Adipose tissue (tissue), 3 donors: Measurements from ENCODE around the gene SPESP1. TPM values are rescaled to one million over a fixed set of nuclear protein-coding genes. Genes with fewer than 3 reads are reported as not detected.

Source experiments
- H3K27ac ChIP-seq: one replicate; pipeline ENCODE4 v1.5.1; 2013; ENCODE audit warnings: low read depth, low read length
- WGBS, 3 donors: extraction: QIAGEN DNeasy Blood & Tissue Kit; methylation state at CpG; one replicate each; pipeline ENCODE4 v1.1.7; 2013; 5-methylcytosine and 5-hydroxymethylcytosine counted together
- polyA plus RNA-seq, 3 donors: library from polyadenylated mRNA; stranded (reverse); fragments of 200-250 nt; gene quantifications; one replicate each; pipeline ENCODE4 v1.2.3, GENCODE V29; 2013
- donor health status: healthy with polysubstance abuse.
- donor health status: Bipolar disorder and iron deficiency.
- donor health status: healthy.

The SPESP1 gene
- polyA plus RNA-seq = 1 to 10 TPM in 1 of 3 donors, under 1 TPM in 2; 0.67 to 2.5 (median 0.99) TPM

DNA sequence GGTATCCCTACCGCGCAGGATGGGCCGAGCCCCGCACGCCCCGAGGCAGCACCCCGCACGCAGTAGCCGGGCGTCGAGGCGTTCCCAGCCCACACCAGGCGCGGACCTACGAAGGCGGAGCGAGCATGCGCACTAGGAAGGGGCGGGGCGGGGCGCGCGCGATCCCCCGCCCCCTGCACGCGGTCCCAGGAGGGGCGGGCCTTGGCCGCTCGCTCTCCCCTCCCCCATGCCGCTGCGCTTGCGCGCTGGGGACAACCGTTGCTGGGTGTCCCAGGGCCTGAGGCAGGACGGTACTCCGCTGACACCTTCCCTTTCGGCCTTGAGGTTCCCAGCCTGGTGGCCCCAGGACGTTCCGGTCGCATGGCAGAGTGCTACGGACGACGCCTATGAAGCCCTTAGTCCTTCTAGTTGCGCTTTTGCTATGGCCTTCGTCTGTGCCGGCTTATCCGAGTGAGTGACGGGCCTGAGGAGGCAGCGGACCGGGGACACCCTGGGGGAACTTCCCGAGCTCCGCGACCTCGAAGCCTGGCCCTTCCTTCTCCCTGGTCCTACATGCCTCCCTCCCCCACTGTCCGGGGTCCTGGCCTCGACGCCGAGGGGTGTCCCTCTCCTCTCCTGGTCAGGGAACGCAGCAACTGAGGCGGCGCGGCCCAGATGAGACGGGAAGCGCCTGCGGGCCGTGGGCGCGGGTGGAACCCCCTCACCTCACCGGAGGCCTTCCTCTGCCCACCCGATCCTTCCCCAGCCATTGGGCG, at the start of gene SPESP1:
SPESP1 (plus strand) TSS at position 258 of the 755 bp plus-strand sequence; CDS start at position 387, 129 bp downstream.
- WGBS, 3 donors = 57 to 67% (median 65%) methylated on average over 58 to 72 of the region's 72 CpGs
- H3K27ac ChIP-seq = no peak within 1 kb of the TSS

DNA sequence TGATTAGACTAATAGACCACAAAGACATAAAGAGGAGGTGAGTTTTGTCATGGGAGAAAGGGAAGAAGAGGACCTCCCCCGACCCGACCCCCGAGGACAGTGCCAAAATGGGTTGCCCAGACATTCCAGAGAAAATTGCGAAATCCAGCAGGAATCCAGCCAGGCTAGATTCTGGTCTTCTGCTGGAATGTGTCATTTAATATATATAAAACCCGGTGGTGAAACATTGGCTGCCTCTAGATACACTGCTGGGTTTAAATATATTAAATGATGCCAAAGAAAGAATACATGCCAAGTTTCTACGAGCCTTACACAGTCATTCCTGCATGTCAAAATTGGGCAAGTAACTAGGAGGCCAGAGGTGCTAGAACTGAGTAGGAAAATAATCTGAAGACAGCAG, 45.3 kb upstream of the SPESP1 start:
- WGBS, 3 donors = 23 to 49% (median 39%) methylated on average over 6 of the region's 6 CpGs
- H3K27ac ChIP-seq = no peak overlapping the region

DNA sequence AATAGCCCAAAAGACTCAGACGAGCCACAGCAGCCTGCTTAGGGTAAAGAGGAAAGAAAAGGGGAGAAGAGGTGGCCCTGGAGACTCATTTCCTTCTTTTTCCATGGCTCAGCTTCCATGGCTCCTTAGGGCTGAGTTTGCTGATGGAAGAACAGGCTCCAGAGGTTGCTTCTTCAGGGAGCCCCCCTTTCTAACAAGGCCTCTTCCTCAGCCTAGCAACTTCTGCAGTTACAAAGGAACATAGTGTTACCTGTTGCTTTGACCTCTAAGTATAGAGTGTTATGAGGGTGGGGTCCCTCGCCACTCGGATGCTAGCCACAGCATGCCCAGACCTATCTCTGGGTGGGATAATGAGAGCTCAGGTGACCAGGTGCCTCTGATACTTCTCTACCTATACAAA, 43.2 kb upstream of the SPESP1 start:
- 86 to 94% (median 89%) methylated on average over 3 of the region's 3 CpGs for WGBS, 3 donors
- H3K27ac ChIP-seq = no peak overlapping the region

DNA sequence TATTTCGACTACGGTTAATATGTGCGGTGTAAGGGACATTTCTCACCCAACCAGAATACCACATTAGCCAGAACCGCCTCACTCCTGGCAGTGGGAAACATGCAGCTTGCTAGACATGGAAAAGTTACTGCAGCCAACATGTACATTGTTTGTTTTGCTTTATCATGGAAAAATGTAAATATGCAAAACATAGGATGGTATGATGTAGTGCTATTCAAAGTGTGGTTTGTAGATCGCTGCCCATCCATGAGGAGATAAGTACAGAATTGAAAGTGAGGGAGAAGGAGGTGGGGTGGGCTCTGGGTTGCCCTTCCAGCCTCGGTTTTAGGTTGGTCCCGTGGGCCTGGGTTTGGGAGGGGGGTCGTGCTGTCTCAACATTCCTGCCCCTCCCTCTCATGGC, 42.5 kb upstream of the SPESP1 start:
- 87 to 94% (median 90%) methylated on average over 8 of the region's 8 CpGs for WGBS, 3 donors
- no peak overlapping the region for H3K27ac ChIP-seq

DNA sequence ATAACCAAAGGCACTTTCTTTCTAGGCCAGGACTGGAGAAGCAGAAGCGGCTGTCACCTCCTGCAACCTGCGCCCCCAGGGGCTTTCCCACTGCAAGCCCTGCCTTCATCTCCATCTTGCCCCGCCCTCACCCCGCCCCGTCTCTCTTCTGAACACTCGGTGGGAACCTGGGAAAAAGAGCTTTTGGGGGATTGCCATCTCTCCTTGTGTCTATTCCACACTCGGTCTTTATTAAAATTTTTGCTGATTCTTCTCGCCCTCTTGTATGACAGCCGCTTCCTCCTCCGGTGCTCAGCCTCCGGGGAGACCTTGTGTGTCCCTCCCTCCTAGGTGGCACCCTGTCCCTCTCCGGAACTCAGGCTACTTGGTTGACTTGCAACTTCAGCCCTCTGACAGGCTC, 41.9 kb upstream of the SPESP1 start:
- WGBS, 3 donors = 54 to 70% (median 58%) methylated on average over 12 of the region's 12 CpGs
- no peak overlapping the region for H3K27ac ChIP-seq

DNA sequence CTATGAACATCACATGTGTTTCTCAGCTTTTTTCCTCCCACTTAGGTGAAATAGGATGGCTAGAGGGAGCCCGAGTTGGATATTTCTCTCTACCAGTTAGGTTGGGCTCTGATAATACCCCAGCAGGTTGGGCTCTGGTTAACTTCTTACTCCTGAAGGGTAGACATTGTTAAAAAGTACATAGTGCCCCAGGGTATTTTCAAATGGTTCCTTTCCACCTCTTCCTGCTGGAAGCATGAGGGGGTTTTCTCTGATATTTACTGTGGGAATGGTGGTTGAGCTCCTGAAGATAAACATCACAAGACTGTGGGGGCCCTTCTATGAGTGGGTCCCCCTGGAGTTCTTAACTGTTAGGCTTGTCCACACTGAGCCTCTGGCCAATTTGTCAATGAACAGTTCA, 36.1 kb upstream of the SPESP1 start:
- H3K27ac ChIP-seq = no peak overlapping the region
- 71 to 86% (median 72%) methylated on average over 1 of the region's 1 CpG for WGBS, 3 donors

DNA sequence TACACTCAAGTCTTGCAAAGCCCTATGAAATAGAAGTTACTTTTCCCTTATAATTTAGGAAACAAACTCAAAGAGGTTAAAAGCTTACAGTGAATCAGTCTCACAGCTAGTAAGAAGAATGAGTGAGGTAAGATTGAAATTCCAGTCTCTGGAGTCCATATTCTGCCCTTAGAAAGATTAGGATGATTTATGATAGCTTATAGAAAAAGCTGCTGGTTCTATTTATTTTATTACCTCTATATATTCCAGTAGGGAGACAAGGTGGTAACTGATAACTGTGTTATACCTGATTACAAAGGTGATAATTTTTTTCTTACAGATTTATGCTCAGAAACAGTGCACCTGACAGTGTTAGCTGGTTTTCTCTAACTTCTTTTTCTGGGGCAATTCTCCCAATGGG, 34.1 kb upstream of the SPESP1 start:
- H3K27ac ChIP-seq = no peak overlapping the region

DNA sequence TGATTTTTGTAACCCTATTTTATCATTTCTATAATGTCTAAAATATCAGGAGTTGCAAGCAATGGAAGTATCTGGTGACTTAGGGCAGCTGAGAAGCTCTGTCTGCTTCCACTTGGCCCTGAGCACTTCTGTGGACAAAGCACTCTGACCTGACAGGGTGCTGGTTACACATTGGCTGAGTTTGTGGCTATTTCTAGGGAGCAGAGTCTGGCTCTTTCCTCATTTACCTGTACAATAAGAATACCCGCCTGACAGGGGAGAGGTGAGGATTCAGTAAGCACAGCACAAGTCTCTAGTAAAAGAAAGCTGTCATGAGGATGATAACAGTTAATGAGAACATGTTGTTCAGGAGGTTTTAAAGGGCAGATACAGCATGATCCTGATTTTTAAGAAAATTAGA, 33.3 kb upstream of the SPESP1 start:
- 75 to 91% (median 91%) methylated on average over 1 of the region's 1 CpG for whole genome bisulfite sequencing, 3 donors
- H3K27ac ChIP-seq = no peak overlapping the region

DNA sequence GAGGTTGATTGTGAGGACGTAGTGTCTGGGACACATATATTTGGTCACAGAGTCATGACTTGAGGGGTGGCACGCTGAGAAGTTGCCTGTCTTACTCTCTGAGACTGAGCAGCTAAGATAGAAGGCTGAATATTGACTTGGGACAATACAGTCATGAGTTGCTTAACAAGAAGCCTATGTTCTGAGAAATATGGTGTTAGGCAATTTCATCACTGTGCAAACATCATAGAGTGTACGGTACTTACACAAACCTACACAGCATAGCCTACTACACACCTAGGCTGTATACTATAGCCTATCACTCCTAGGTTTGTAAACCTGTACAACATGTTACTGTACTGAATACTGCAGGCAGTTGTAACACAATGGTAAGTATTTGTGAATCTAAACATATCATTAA, 30.3 kb upstream of the SPESP1 start:
- 45 to 85% (median 80%) methylated on average over 3 of the region's 3 CpGs for WGBS, 3 donors

DNA sequence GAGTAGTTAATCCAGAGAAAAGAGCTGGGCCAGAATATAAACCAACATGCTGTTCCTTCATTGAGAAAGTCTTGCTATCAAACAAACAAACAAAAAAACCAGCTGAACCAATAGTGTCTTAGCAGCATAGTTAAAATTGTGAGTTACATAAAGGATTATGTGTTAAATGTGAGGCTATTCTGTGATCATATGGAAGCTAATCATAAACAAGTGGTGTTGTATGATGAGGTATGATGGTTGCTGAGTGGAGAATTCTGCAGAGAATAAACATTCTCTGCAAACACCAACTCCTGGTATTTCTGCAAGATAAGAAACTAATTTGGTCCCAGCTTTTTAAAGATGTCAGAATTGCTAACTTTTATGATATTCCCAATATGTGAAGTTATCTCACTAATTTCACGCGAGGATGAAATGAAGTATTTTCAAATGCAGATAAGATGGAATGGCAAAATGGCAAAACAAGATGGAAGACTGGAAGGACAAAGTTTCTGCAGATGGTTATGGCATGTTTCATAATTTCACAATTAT, 22.9 kb upstream of the SPESP1 start:
- H3K27ac ChIP-seq = no peak overlapping the region
- WGBS, 3 donors = 90 to 95% (median 93%) methylated on average over 2 of the region's 2 CpGs

More for the DNA sequence above, 30.3 kb upstream of the SPESP1 start:
- no peak overlapping the region for H3K27ac ChIP-seq

DNA sequence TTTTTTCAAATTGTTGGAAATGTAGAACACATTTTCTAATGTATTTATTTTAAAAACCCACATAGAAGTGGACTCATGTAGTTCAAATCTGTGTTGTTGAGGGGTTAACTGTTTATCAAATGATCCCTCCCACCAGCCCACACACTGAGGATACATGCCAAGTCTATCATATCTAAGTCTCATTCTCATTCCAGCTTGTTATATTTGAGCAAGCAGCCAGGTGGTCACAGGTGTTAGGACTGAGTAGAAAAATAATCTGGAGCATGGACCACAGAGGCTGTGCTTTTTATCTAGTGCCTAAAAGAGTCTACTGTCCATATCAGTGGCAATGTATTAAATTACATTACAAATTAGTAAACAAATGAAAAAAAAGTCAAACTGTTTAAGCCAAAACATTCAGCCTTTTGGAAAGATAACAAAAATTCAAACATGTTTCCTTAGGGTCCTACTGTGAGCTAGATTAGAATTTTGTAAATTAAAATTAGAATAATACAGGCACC, 20.7 kb upstream of the SPESP1 start:
- no peak overlapping the region for H3K27ac ChIP-seq

DNA sequence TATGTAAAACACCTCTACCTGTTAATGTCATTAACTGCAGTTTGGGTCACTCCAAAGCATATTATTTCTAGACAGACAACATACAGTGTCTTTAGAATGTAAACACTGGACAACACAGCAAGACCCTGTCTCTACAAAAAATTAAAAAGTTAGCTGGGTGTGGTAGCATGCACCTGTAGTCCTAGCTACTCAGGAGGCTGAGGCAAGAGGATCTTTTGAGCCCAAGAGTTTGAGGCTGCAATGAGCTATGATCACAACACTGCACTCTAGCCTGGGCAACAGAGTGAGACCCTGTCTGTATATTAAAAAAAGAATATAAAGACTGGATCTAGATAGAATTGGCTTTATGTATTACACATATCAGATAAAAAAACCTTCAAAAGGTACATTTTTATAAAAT, 20.0 kb upstream of the SPESP1 start:
- H3K27ac ChIP-seq = no peak overlapping the region

DNA sequence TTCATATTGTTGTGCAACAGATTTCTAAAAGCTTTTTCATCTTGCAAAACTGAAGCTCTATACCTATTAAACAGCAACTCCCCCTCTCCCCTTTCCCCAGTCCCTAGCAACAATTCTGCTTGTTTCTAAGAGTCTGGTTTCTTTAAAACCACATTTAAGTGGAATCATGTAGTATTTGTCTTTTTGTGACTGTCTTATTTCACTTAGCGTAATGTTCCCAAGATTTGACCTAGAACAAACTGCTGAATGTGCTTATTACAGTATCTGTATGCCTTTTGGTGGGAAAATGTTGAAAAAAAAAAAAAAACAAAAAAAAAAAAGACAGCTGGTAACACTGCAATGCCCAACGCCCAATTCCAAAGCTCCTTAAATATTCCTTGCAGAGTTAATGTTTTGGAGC, 19.5 kb upstream of the SPESP1 start:
- H3K27ac ChIP-seq = no peak overlapping the region
- 78 to 85% (median 84%) methylated on average over 2 of the region's 2 CpGs for WGBS, 3 donors

DNA sequence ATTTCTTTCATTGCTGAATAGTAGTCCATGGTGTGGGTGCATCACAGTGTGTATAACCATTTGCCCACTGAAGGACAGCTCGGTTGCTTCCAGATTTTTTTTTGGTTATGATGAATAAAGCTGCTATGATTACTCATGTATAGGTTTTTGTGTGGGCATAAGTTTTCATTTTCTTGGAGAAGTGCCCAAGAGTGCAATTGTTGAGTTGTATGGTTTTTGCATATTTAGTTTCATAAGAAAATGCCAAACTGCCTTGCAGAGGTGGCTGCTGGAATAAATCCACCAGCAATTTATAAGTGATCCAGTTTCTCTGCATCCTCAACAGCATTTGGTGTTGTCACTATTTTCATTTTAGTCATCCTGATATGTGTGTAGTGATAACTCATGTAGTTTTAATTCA, 8.4 kb upstream of the SPESP1 start:
- H3K27ac ChIP-seq = no peak overlapping the region
- 0% methylated on average over 1 of the region's 1 CpG for WGBS, 3 donors

DNA sequence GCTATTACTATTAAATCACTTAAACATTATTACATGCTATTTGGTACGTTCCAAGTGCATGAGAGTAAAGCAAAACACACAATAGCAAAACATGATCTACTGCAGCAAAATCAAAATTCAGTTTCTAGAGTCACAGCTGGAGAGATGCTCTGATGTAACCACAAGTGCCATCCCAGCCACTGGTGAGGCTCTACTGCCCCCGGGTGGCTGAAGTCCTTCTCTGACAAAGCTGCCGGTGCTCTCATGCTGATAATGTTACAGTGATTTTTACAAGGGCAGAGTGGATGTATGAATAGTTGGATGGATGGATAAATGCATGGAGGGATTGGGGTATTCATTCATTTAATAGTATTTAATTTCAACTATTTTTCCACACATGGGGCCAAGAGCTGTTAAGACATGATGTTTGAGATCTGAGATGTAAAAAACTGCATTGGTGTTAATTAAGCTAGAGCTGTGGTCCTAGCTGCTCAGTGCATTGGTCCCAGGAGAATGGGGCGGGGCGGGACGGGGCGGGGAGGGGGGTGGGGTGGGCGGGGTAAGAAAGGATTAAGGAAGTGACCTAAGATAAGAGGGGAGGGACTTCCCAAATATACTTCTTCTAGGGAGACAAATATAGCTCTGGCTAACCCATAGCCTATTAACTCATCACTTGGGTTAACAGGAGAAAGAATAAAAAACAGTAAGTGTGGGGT, 5.3 kb upstream of the SPESP1 start:
- WGBS, 3 donors = 0 to 4% (median 3%) methylated on average over 8 of the region's 8 CpGs
- no peak overlapping the region for H3K27ac ChIP-seq

DNA sequence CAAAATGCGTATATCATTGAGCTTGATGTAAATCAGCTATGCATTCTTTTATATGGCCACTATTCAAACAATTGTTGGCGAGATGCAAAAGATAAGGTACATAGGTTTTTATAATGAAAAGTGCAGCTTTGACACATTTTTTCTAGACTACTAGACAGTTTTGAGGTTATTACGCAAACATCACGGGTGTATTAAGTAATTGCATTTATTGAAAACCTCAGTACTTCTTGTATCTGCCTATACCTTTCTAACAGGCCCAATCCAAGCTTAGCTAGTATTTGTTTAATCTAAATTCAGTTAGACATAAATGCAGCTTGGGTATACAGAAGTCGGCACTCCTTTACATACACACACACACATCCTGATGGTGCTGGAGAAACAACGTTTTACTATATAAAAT, 2.7 kb downstream of the SPESP1 start:
- WGBS, 3 donors = 77 to 92% (median 79%) methylated on average over 6 of the region's 6 CpGs
- no peak overlapping the region for H3K27ac ChIP-seq

DNA sequence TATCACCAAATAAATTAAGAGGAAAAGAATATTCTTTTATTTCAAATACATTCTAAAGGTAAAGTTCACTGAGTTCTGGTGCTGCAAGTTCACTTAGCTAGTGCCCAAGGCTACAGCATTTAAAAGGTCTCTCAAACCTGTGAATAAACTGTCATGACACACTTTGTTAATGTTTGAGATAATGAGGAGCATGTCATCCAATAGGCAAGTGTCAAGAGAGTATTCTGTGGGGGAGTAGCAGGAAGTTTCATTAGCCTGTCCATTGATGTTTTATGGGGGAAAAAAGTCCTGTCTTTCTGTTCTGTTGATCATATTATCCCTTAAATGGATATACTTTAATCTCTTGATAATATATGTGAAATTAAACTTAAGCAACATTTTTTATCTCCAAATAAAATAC, 4.0 kb downstream of the SPESP1 start:
- H3K27ac ChIP-seq = no peak overlapping the region

DNA sequence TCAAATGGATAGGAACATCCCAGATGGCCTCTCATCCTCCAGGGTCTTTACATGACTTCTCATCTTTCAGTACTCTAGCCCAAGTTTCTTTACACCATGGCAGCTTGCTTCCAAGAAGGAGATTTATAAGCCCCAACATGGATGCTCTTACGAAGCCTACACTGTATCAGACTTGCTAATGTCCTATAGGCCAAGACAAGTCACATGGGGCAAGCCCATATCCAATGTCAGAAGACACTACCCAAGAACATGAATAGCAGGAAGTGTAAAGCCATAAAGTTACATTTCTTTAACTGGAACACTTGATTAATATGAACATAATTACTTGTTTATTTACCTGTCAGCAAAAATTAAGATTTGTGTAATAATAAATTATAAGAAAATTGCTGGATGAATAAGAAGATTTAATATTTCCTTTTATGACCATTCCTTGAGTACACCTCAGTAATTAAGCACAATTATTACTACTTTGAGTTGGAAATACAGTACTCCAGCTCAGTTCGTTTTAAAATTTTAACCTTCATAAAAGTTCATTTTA, 5.1 kb downstream of the SPESP1 start:
- WGBS, 3 donors = 90 to 94% (median 90%) methylated on average over 2 of the region's 2 CpGs
- H3K27ac ChIP-seq = no peak overlapping the region

DNA sequence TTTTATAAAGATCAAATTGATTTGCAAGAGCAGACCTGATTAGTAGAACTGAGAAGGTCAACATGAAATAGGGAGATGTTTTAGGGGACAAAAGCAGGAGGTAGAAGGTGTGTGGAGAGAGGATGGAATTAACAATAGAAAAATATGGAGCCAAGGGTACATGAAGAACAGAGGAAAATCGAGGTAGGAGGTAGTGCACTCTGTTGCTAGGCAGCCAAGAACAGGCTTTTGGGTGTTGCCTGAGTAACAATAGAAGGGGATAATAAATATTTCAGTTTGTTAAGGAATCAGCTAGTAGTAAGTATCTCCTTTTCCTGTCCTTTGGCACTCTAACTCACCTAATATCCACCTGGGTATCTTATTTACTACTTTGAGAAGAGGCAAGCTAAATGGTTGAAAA, 9.2 kb downstream of the SPESP1 start:
- H3K27ac ChIP-seq = no peak overlapping the region
- 41 to 71% (median 67%) methylated on average over 1 of the region's 1 CpG for WGBS, 3 donors

DNA sequence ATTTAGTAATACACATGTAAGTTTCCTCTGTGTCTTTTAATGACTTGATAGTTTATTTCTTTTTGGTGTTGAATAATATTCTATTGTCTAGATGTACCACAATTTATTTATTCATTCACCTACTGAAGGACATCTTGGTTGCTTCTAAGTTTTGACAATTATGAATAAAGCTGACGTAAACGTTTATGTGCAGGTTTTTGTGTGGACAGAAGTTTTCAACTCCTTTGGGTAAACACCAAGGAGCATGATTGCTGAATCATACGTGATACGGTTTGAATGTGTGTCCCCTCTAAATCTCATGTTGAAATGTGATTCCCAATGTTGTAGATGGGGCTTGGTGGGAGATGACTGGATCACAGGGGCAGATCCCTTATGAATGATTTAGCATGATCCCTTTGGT, 21.5 kb downstream of the SPESP1 start:
- no peak overlapping the region for H3K27ac ChIP-seq
- 83 to 90% (median 90%) methylated on average over 4 of the region's 4 CpGs for WGBS, 3 donors
